ENCODE results near the gene GLRA1.

GLRA1 gene

GRCh38 chr5:151924564-151925301 lies at the start of gene GLRA1:
TSS of gene GLRA1 (minus strand) at chr5:151924851. CDS start at chr5:151924549, 302 bp downstream.
- TF ChIP-seq CTCF (IDR thresholded peaks at IDR 0.05; ENCODE audit: insufficient read depth, low read depth, low read length, missing control alignments) = no peak
- H3K4me3 ChIP-seq (ENCODE audit: low read depth, low read length) = no peak within 1 kb of the TSS
- DNase-seq (ENCODE audit: low read depth) = peak; percentile 52

- DNase-seq (ENCODE audit: low read depth) = no peak
- no peak for TF ChIP-seq CTCF (IDR thresholded peaks at IDR 0.05; ENCODE audit: insufficient read depth, low read depth, low read length, missing control alignments)
- no peak overlapping the region for H3K4me3 ChIP-seq (ENCODE audit: low read depth, low read length)
These were observed 46.2 kb upstream of the GLRA1 start for GRCh38 chr5:151970885-151971284.

- no peak for TF ChIP-seq CTCF (IDR thresholded peaks at IDR 0.05; ENCODE audit: insufficient read depth, low read depth, low read length, missing control alignments)
- no peak overlapping the region for H3K4me3 ChIP-seq (ENCODE audit: low read depth, low read length)
- no peak for DNase-seq (ENCODE audit: low read depth)
These were observed 43.2 kb upstream of the GLRA1 start for GRCh38 chr5:151967865-151968264.

- no peak for TF ChIP-seq CTCF (IDR thresholded peaks at IDR 0.05; ENCODE audit: insufficient read depth, low read depth, low read length, missing control alignments)
- DNase-seq (ENCODE audit: low read depth) = no peak
- no peak overlapping the region for H3K4me3 ChIP-seq (ENCODE audit: low read depth, low read length)
These were observed 41.4 kb upstream of the GLRA1 start for GRCh38 chr5:151966046-151966445.

DNA sequence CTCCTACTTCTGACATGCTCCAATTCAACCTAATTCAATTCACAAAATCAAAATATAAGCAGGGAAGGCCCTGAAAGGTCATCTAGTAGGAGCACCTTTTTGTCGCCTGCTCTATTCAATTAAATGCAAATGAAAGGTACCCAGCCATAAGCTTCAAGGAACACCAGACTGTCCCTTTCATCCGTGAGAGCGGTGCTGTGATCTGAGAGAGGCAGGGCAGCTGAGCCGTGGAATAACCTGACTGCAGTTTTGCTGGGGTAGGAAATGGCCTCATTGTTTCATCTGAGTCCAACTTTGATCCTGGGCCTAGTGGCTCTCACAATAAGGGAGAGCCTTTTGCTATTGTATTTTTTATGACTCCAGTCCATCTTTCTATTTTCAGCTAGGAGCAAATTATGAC lies 39.8 kb upstream of the GLRA1 start:
- H3K4me3 ChIP-seq (ENCODE audit: low read depth, low read length) = no peak overlapping the region
- no peak for TF ChIP-seq CTCF (IDR thresholded peaks at IDR 0.05; ENCODE audit: insufficient read depth, low read depth, low read length, missing control alignments)
- DNase-seq (ENCODE audit: low read depth) = no peak

DNA sequence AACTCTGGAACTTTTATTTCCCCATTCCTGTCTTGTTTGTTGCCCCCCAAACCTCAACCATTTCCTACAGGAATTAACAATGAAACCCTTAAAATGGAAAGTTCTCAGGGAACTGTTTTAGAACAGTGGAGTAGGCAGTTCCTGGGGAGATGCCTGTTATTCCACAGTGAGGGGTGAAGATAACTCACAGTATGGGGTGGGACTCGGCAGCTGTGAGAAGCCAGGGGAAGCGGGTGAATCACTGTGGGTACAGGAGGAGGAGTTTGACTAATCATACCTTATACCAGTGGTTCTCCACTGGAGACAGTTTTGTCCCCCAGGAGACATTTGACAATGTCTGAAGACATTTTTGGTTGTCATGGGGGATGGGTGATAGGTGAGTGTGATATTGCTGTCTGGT lies 36.9 kb upstream of the GLRA1 start:
- no peak overlapping the region for H3K4me3 ChIP-seq (ENCODE audit: low read depth, low read length)
- no peak for TF ChIP-seq CTCF (IDR thresholded peaks at IDR 0.05; ENCODE audit: insufficient read depth, low read depth, low read length, missing control alignments)
- DNase-seq (ENCODE audit: low read depth) = no peak

GRCh38 chr5:151958111-151958510 lies 33.5 kb upstream of the GLRA1 start:
- DNase-seq (ENCODE audit: low read depth) = no peak
- no peak for TF ChIP-seq CTCF (IDR thresholded peaks at IDR 0.05; ENCODE audit: insufficient read depth, low read depth, low read length, missing control alignments)

More at GRCh38 chr5:151958111-151958510, 33.5 kb upstream of the GLRA1 start:
- no peak overlapping the region for H3K4me3 ChIP-seq (ENCODE audit: low read depth, low read length)

Measured in GM12865 (cell line).